HepG2 (cell line): ENCODE results near the gene MRPL28. TPM values are rescaled to one million over a fixed set of nuclear protein-coding genes. Genes with fewer than 3 reads are reported as not detected.
A peak's percentile ranks its signal among the peaks of the same experiment; 100 is the strongest.

Experiments
- ATF7 ChIP-seq, 2 experiments: fragments of 450-650 bp in 1 of 2; sonication (generic) in 1 of 2; formaldehyde crosslinking in 1 of 2; IDR thresholded peaks; 2 replicates each; pipeline versions ENCODE4 v1.4.0 to v1.6.1; 2016 to 2020; ENCODE audit warnings: antibody characterized with exemption in 1 of 2, mild to moderate bottlenecking in 1 of 2, missing genetic modification reagents in 1 of 2
- BCL6 ChIP-seq: IDR thresholded peaks from 2 replicates; pipeline ENCODE4 v1.6.1; 2016; ENCODE audit warnings: missing genetic modification reagents, missing compliant biosample characterization
- DMTF1 ChIP-seq: sonication (generic); formaldehyde crosslinking; IDR thresholded peaks from 2 replicates; pipeline ENCODE4 v1.4.0; 2020; ENCODE audit warnings: mild to moderate bottlenecking, missing genetic modification reagents
- GABPB1 ChIP-seq: IDR thresholded peaks from 2 replicates; pipeline ENCODE4 v1.6.1; 2016; ENCODE audit warnings: mild to moderate bottlenecking, missing genetic modification reagents, moderate library complexity, missing compliant biosample characterization
- HDAC1 ChIP-seq: sonication (generic); formaldehyde crosslinking; IDR thresholded peaks from 2 replicates; pipeline ENCODE4 v1.5.1; 2020; ENCODE audit warnings: mild to moderate bottlenecking, missing genetic modification reagents
- HNRNPK ChIP-seq: fragments of 200-400 bp; formaldehyde crosslinking; IDR thresholded peaks from 2 replicates; pipeline ENCODE4 v1.6.1; 2018; ENCODE audit warnings: low read length, low read depth, moderate library complexity, mild to moderate bottlenecking; ENCODE audit not compliant: poor library complexity, severe bottlenecking
- MEIS1 ChIP-seq: sonication (generic); formaldehyde crosslinking; IDR thresholded peaks from 2 replicates; pipeline ENCODE4 v1.9.0; 2021; ENCODE audit warnings: mild to moderate bottlenecking, missing genetic modification reagents, moderate library complexity, borderline replicate concordance
- PAXIP1 ChIP-seq: sonication (generic); formaldehyde crosslinking; conservative IDR thresholded peaks from 2 replicates; pipeline ENCODE4 v1.4.0; 2020; ENCODE audit warnings: mild to moderate bottlenecking, missing genetic modification reagents, moderate library complexity
- PCBP1 ChIP-seq: fragments of 200-400 bp; formaldehyde crosslinking; IDR thresholded peaks from 2 replicates; pipeline ENCODE4 v1.6.1; 2017; ENCODE audit warnings: mild to moderate bottlenecking, low read depth, low read length, borderline replicate concordance
- RFX1 ChIP-seq: fragments of 450-650 bp; IDR thresholded peaks from 2 replicates; pipeline ENCODE4 v1.6.1; 2017
- SIX1 ChIP-seq: sonication (generic); formaldehyde crosslinking; IDR thresholded peaks from 2 replicates; pipeline ENCODE4 v1.4.0; 2020; ENCODE audit warnings: missing genetic modification reagents, borderline replicate concordance
- ZBTB1 ChIP-seq: sonication (generic); formaldehyde crosslinking; IDR thresholded peaks from 2 replicates; pipeline ENCODE4 v1.4.0; 2020; ENCODE audit warnings: missing genetic modification reagents, borderline replicate concordance
- ZC3H4 ChIP-seq: sonication (generic); formaldehyde crosslinking; IDR thresholded peaks from 2 replicates; pipeline ENCODE4 v1.4.0; 2020; ENCODE audit warnings: missing genetic modification reagents, borderline replicate concordance
- ZKSCAN8 ChIP-seq: IDR thresholded peaks from 2 replicates; pipeline ENCODE4 v1.6.1; 2016; ENCODE audit warnings: borderline replicate concordance, missing genetic modification reagents, missing compliant biosample characterization
- ZNF136 ChIP-seq: sonication (generic); formaldehyde crosslinking; IDR thresholded peaks from 2 replicates; pipeline ENCODE4 v1.8.1; 2022; ENCODE audit warnings: low read depth, mild to moderate bottlenecking, moderate library complexity, missing genetic modification reagents
- ZNF766 ChIP-seq: sonication (generic); formaldehyde crosslinking; IDR thresholded peaks from 2 replicates; pipeline ENCODE4 v1.5.0; 2020; ENCODE audit warnings: missing genetic modification reagents, borderline replicate concordance
- ZSCAN22 ChIP-seq: sonication (generic); formaldehyde crosslinking; IDR thresholded peaks from 2 replicates; pipeline ENCODE4 v1.4.0; 2020; ENCODE audit warnings: mild to moderate bottlenecking, missing genetic modification reagents
- polyA plus RNA-seq, 8 experiments: library from polyadenylated mRNA; depleted of rRNA in 3 of 8; stranded (reverse) in 7 of 8; unstranded in 1 of 8; fragments of >200 nt; fragmentation: Illumina TruSeq in 4 of 8; extraction: Trizol in 4 of 8; gene quantifications; 2 replicates each; pipeline versions ENCODE4 v1.2.1 to v1.2.3, GENCODE V29; 2011 to 2016; ENCODE audit warnings: low read depth in 4 of 8, missing spikeins in 1 of 8, mixed read lengths in 1 of 8; ENCODE audit not compliant: insufficient read depth in 1 of 8
- total RNA-seq, 5 experiments: library from RNA; depleted of rRNA; stranded (reverse); fragments of >200 nt; fragmentation: Illumina TruSeq; extraction: Trizol; gene quantifications; 2 replicates each; pipeline ENCODE4 v1.2.3, GENCODE V29; 2016; ENCODE audit warnings: low read depth in 1 of 5
- TF ChIP-seq, protein P1 (sequence below): sonication (generic); formaldehyde crosslinking; IDR thresholded peaks from 2 replicates; pipeline ENCODE4 v1.4.0; 2020; ENCODE audit warnings: missing genetic modification reagents, low read depth, mild to moderate bottlenecking, borderline replicate concordance
- TF ChIP-seq, protein P2 (sequence below): IDR thresholded peaks from 2 replicates; pipeline ENCODE4 v1.6.1; 2016; ENCODE audit warnings: missing compliant biosample characterization, missing genetic modification reagents, borderline replicate concordance

The MRPL28 gene
- total and polyA plus RNA-seq, 2 of the 13 experiments (the other 11 are each of a cell fraction or from before 2014, with no cell fraction given) = 114 to 135 TPM

DNA sequence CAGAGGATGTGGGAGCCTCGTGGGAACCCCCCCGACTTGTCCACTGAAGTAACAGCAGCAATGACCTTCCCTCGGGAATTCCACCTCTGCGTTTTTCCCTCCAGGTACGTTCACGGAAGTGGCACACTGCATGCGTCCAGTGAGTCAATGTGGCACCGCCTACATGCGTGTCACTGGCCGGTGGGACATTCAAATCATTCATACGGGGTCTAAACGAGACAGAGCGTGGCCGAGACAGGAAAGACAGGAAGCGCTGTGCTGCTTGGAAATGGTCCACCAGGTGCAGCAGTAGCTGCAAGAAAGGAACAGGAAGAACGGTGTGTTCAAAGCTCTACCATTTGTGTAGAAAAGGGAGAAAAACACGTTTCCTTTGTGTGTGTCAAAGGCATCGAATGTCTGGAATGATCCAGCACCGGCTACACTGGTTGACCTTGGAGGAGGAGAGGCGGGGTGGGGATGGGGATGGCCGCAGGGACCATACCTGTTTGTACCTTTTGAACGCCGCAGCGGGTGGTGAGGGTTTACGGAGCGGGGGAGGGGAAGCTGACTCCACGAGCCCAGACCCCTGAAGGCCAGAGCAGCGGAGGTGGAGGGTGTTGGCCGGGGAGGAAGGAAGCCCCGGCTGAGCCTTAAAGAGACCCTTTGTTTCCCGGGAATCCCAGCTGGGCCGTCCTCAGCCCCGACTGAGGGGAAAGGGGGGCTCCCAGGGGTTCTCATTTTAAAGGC, 13.2 kb upstream of the MRPL28 start (continued):
- TF ChIP-seq, protein P1, sequence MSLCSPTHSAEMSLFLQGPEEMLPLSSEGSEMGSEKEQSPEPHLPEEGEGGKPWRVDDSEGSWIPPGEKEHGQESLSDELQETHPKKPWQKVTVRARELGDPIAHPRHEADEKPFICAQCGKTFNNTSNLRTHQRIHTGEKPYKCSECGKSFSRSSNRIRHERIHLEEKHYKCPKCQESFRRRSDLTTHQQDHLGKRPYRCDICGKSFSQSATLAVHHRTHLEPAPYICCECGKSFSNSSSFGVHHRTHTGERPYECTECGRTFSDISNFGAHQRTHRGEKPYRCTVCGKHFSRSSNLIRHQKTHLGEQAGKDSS (CRISPR knock-in tag) = no peak
- TF ChIP-seq, protein P2, sequence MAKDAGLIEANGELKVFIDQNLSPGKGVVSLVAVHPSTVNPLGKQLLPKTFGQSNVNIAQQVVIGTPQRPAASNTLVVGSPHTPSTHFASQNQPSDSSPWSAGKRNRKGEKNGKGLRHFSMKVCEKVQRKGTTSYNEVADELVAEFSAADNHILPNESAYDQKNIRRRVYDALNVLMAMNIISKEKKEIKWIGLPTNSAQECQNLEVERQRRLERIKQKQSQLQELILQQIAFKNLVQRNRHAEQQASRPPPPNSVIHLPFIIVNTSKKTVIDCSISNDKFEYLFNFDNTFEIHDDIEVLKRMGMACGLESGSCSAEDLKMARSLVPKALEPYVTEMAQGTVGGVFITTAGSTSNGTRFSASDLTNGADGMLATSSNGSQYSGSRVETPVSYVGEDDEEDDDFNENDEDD (CRISPR knock-in tag) = no peak
- TF ChIP-seq ZNF766 = no peak
- no peak for TF ChIP-seq ZSCAN22
- TF ChIP-seq DMTF1 (CRISPR knock-in tag) = no peak
- no peak for TF ChIP-seq PAXIP1 (CRISPR knock-in tag)
- TF ChIP-seq ZC3H4 (CRISPR knock-in tag) = 0 out of 2 replicates have a peak, but pooled peaks have one; percentile 31
- TF ChIP-seq GABPB1 = peak; percentile 17
- no peak for TF ChIP-seq RFX1
- peak; percentile 37; the same call in 1 of the 2 replicates for TF ChIP-seq HDAC1 (CRISPR knock-in tag)
- no peak for TF ChIP-seq HNRNPK
- TF ChIP-seq BCL6 = no peak
- no peak for TF ChIP-seq ZNF136 (CRISPR knock-in tag)
- no peak for TF ChIP-seq SIX1 (CRISPR knock-in tag)
- TF ChIP-seq ZKSCAN8 (CRISPR knock-in tag) = no peak
- TF ChIP-seq ATF7 (IDR thresholded peaks at IDR 0.05) = no peak
- no peak for TF ChIP-seq ATF7 (CRISPR knock-in tag; IDR thresholded peaks at IDR 0.05)
- 0 out of 2 replicates have a peak, but pooled peaks have one; percentile 29 for TF ChIP-seq PCBP1
- TF ChIP-seq MEIS1 (CRISPR knock-in tag) = no peak
- TF ChIP-seq ZBTB1 (CRISPR knock-in tag) = no peak
